Measurements from ENCODE around the gene SH3BP5.
A peak's percentile ranks its signal among the peaks of the same experiment; 100 is the strongest.

Gene SH3BP5

DNA sequence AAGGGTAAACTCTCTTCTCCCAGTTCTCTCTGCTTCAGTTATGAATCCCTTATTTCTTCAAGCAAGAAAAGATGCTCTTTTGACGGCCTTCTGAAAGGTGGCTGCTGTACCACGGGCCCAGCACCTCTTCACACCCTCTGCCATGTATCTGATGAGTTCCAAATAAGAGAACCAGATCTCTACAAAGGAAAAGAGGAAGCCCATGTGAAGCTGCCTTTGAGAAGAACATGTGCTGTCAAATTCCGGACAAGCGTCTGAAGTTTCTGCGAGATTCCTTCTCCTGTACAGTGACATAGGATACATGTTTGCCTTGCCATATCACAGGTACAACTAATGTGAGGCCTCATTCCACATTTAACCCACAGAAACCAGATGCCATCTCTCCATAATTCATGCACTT, 59.2 kb downstream of the SH3BP5 start:
- no peak for DNase-seq (ENCODE audit: low spot score)

DNA sequence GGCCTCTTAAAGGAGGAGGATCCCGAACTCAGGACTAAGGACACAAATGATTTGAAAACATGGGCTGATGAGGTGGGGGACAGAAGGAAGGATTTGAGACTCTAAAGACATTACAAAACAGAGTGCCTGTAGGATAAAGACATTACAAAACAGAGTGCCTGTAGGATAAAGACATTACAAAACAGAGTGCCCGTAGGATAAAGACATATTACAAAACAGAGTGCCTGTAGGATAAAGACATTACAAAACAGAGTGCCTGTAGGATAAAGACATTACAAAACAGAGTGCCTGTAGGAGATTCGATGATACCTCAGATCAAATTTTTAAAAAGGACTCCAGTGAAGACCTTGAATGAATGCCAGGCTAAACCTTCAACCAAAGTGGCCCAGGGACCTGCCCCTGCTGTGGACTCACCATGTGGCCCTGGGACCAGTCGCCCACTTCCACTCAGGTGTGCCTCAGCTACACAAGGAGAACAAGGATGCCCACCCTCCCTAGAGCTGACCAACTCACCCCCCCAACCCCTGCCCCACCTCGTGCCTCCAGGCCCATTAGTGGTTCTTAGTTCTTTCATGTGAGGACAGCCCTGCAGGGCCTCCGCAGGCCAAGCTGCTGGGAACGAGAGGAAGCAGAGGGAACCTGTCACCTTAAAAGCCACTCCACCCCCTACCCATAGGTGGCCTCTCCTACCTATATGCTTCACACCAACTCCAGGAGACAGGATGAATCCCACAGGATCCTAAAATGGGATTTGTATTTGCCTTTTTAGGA, 59.8 kb downstream of the SH3BP5 start:
- no peak for DNase-seq (ENCODE audit: low spot score)

DNA sequence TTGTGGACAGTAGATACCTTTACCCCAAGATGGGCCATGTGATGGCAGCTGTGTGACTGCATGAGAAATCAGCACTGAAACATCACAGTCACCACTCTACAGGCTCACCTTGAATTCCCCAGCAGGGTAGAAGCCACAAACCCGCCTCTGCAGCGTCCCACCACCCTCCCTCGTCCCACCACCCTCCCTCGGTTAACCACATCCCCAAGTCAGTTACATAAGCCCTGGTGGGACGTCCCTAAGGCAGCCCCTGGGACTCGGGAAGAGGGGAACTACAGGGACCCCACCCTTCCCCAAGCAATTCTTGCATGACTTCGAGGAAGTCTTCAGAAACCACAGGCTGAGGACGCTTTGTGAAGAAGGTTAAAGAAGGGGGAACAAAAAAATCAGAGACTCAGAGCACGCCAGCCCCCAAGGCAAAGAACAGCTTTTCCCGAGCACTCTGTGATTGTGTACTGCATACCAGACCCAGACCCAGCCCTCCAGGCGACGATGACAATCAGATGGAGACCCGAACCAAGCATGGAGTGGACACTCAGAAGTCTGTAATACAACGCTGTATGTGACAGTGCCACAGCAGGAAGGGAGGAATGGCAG, 60.5 kb downstream of the SH3BP5 start:
- no peak for DNase-seq (ENCODE audit: low spot score)

DNA sequence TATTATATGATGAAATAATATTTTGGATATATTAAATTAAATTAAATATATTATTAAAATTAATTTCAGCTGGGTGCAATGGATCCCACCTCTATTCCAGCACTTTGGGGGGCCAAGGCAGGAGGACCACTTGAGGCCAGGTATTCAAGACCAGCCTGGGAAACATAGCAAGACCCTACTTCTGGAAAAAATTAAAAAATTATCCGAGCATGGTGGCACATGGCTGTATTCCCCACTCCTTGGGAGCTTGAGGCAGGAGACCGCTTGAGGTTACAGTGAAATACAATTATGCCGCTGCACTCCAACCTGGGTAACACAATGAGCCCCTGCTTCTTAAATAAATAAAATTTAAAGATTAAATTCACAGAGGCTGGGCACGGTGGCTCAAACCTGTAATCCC, 61.4 kb downstream of the SH3BP5 start:
- no peak for DNase-seq (ENCODE audit: low spot score)

DNA sequence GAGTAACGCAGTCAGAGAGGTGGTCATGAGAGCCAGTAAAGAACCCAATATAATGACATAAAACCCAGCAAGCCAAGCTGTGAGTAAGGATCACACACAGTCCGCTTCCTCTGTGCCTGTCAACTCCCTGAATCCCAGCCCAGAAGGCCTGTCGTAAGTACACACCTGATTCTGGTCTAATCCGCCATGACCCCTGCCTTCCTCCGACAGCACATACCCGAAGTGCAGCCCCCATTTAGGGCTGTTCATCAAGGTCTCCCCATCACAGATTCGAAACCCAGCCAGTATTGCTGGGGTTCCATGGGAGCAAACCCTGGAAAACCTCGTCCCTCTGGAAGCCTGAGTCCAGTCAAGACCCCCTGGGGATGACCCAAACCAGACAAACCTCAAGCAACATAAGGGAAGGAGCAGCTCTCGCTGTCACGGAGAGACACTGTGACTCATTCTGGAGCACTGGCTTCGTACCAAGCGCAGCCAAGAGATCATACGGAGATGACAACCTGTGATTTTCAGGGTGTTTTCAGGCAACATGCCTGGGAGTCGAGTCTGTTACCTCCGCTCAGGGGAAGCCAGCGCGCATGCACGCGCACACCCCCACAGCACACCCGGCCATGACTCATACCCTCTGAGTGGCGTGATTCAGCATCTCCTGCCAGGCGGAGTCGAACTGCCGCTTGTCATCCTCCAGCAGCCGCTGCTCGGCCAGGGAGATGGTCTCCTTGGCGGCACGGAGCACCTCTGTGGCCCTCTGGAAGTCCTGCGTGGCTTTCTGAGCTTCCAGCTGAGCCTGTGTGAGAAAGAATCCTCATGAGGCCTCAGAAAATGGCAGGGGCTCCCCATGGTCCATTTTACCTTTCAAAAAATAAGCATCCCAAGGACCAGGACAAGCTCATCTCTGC, 63.0 kb downstream of the SH3BP5 start:
- DNase-seq (ENCODE audit: low spot score), result peak; percentile 96

DNA sequence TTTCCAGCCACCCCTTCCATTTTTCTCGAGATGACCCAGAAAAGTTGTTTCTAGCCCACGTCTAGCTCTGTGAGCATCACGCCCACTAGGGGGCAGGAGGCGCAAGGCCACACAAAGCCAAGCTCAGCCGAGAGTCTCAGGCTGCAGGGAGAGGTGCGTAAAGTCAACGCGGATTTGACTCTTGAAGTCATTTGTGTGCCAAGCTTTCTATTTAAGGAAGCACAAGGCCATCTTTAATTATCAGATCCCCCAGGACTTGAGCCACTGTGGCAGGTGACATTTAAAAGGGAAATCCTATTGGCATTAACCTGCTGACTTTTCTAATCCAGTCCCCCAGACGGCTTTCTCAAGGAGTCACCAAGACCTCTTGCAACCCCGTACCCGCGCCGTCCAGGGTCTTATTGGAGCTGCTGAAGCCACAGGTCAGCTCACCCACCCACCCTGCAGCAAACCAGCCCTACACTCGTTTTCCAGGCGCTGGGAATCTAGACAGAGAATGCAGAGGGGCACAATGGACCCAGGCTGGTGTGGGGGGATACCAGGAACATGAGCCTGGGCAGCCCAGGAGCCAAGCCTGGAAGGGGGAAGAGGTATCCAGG, 64.3 kb downstream of the SH3BP5 start:
- peak; percentile 87 for DNase-seq (ENCODE audit: low spot score)

DNA sequence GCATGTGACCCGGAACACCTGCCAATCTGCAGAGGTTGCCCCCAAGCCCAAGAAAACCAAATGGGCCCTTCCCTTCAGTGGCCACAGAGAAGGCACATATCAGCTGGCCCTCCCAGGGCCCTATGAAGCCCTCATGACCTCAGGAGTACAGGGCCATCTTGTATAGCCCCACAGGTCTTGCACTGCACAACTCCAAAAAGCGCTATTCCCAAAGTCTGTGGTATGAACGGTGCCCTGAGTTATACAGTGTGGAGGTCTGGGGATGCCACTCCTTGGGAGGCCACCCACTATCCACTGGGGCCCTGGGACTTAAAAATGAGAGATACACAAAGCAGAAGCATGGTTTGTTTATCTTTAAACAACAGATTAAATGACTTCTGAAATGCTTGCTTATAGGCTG, 64.9 kb downstream of the SH3BP5 start:
- no peak for DNase-seq (ENCODE audit: low spot score)

DNA sequence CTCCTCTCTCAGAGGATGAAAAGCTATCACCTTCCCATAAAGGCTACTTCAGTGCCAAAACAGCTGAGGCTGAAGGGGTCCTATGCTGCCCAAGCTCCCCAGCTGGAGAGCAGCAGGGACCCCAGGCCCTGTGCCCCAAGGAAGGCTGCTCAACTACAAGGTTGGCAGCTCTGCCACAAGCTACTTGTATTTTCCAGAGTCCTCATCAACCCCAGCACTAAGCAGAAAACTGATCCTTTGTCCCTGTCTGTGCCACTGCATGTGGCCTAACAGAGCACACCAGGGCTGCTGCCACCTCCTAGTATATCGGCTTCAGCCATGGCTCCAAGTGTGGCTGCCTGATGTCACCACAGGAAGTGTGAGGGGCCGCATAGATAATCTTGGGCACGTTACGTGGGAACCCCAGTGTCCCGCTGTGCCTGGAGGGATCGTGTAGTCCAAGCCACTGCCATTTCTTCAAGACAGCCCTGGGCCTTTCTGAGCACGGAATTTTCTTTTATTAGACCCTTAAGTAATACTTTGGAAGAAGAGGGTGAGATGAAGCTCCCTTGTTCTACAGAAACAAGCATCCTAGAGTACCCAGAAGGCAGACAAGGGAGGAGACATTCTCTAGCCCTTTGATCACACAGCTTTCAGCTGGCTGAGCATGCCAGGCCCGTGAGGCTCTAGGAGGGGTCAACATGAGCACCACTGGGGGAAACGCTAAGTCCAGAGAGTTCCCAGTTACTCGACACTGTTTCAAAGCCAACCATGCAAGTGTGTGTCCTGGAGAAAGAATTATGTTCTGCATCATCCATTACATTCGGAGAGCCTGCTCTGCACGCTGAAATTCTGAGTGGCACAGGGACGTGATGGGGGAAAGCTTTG, 65.6 kb downstream of the SH3BP5 start:
- no peak for DNase-seq (ENCODE audit: low spot score)

DNA sequence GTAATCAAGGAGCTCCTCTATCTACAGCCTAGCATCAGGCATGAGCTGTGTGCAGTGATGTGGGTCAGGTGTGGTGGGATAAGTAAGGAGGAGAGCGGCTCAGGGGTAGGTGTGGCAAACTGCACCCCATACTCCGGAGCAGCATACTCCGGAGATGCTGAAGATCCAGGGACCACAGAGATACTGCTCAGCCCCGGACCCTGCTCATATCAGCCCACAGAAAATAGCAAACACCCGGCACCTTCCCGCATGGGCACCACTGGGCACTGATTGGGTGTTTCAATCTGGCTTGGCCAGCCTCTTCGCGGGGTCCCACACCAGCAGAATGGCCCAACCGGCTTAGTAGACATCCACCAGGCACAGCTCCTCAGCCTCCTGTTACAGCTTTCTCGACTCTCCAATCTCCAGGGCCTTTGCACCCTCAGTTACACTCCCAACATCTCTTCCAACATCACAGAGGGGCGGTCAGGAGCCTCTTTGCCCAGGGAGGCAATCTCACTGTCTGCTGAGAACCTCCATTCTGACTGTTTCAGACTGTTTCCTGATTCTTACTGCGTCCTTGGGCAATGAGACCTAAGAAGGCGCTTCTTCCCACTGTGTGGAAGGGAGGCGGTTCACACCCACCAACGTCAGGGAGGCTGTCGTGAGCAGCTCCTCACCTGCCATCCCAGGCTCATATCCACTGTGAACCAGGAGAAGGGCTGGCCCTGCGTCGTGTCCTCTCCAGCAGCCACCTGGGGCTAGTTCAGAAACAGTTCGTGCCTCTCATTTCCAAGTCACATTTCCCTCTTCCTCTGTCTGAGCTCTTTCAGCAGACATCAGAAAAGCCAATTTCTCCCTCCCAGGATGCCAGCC, 66.5 kb downstream of the SH3BP5 start:
- no peak for DNase-seq (ENCODE audit: low spot score)

DNA sequence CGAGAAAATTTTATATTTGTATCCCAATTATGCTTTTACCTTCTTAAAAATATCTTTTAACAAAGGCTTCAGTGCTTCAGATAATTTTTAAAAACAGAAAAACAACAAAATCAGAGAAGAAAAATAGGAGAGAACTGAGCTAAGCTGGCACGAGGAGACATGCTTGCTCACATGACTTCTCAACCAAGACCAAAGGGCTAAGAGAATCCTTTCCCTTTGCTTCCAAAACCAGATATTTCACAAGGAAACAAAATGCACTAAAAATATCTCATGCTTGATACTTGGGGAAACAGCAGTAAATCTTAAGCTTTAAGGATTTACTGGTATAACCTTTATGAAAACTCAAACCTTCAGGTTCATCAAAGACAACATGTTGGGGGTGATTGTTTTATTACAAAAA, 67.9 kb downstream of the SH3BP5 start:
- DNase-seq (ENCODE audit: low spot score), result no peak

DNA sequence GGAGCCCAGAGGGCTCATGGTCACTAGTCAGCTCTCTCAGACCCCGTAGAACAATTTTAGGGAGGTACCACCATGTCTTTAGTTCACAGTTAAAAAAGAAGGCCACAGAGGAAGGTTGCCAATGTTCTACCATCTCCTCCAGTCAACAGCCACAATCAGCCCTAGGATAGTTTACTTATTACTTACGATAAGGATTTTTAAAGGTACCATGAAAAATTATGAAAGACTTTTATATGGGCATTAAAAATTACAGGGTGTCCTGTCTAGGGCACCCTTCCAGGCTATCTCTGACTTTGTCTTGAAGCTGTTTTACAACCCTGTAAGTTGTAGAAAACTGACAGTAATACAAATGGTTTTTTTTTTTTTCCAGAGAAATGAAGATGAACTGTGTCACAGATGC, 68.5 kb downstream of the SH3BP5 start:
- no peak for DNase-seq (ENCODE audit: low spot score)

DNA sequence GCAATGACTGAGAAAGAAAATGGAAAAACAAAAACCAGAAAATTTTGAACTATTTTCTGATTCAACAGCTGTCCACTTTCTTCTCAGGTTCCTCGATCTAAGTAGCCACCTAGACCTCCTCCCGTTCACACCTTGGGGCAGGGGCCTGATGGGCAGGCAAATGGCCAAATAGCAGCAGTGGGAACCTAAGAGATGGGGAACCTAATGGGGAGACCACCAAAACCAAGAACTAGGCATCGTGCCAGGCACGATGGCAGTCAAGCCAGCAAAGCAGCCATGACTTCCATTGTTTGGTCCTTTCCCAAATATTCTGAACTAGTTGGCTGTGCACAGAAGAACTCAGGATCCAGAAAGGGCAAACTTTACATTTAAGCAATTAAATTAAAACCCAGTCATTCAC, 69.3 kb downstream of the SH3BP5 start:
- DNase-seq (ENCODE audit: low spot score), result no peak

DNA sequence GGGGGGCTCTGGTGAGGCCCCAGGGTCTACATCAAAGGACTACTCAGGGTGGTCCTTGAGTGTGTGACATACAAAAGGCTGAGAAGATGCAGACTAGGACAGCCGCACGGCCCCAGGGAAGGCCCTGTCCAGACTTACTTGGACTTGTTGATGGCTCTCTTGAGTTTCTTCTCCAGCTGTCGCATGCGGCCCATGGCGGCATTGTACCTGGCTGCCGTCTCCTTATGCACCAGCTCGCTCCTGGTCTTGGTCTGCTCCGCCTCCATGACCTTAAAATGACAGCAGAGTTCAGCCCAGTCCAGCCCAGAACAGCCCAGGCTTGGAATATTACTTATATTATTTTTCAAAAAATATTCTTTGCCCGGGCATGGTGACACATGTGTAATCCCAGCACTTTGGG, 70.4 kb downstream of the SH3BP5 start:
- DNase-seq (ENCODE audit: low spot score), result no peak

DNA sequence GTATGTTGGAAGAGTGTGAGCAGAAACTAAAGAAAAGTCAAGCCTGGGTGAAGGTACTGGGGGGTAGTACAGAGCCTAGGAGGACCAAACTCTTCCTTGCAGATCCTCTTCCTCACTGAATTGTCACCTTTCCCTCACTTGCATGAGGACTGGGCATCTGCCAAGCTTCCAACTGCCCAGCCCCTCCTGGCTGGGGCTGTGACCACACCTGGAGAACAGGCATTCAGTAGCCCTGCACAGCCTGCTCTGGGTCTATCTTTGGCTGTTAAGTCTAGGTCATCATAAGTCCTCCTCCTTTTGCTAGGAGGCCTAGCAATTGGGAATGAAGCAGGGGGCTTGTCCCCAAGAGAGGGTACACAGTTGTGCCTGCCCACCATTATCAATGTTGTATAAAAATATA, 71.1 kb downstream of the SH3BP5 start:
- DNase-seq (ENCODE audit: low spot score), result no peak

DNA sequence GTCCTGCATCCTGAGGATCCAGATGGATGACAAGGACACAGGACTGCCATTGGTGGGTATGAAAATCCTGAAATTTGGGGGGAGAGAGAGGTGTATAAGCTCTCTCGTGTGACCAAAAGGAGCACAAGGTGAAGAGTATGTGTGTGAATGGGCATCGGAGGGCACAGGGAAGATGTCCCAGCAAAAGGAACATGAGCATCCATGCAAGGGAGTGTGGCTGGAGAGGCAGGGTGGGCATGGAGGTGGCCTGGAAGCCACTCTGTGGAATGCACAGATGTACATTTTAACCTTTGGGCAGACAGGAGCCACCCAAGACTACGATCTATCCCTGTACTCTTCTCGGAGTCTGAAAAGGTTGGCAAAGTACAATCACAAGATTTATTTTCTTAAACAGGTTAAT, 71.9 kb downstream of the SH3BP5 start:
- no peak for DNase-seq (ENCODE audit: low spot score)

DNA sequence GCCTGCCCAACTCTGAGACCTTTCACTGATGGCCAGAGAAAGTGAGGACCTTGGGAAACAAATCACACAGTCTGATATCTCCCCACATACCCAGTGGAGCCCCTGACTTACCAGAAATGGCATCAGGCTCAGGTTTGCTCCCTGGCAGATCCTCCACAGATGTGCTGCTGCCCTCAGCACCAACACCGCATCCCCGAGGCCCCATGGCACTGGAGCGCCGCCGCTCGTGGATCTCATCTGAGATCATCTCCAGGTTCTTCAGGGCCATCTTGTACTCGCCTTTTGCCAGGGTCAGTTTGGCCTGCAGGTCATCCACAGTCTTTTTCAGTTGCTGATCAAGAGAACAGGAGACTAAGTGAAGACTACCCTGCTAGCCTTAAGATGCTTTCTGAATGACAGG, 73.7 kb downstream of the SH3BP5 start:
- no peak for DNase-seq (ENCODE audit: low spot score)

DNA sequence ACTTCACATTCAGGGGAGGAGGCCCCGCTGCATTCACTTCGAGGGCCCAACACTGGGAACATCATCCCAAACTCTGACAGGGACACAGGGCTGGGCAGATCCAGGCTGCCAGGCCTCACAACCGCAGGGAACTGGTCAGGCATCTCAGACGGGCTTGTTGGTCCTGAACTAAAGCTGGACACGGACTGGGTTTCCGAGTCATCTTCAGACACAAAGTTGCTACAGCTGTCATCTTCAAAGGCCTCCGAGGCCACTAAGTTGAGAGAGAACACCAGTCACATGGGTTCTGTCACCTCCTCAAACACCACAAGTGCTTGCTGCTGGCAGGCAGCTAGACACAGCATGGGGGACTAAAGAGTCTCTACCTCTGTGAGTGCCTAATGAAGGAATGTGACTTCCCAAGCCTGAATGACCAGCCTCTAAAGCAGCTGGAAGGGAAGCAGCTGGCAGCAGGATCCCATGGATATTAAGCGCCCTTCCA, 75.5 kb downstream of the SH3BP5 start:
- DNase-seq (ENCODE audit: low spot score), result no peak

DNA sequence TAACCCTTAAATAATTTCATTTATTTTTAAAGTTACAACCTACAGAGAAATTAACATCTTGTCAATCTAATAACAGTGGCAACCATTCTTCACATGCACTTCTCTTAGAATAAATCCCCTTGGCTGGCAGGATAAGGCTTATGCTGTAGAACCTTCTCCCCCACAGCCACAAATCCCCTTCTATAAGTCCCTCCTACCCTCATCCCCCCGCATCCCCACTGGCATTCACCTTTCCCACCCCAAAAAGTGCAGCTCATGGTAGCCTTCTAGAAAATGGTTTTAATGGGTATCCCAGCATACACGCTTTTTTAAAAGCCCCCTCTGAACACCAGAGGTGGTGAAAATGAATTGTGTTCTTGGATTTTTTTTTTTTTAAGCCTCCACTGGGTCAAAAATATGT, 77.2 kb downstream of the SH3BP5 start:
- DNase-seq (ENCODE audit: low spot score), result no peak

DNA sequence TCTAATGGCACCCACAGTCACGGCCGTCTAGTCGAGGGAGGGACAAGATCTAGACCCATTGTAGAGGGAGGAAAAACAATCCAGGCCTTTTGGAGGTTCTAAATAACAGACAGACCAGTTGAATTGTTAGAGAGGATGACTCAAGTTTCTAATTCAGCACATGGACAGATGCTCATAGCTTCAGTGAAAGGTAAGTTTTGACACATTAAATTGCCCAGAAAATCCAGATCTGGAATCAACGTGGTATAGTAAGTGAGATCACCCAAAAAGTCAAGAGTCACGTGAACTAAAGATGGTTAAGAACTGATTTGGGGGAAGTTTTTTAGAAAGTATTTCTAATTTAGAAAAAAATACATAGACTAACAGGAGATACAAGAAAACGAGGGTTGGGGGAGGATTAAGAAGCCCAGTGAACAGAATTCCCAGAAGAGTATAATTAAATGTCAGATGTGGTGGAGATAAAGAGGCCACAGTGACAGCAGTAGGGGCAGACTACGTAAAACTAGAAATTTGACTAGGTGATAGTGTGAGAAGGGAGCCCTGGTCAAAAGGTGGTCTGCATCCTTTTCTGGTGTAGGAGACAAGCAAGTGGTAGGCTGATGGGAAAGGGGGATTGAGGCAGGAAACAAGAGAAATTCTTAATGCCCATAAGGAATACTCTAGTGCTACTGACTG, 79.2 kb downstream of the SH3BP5 start:
- no peak for DNase-seq (ENCODE audit: low spot score)

DNA sequence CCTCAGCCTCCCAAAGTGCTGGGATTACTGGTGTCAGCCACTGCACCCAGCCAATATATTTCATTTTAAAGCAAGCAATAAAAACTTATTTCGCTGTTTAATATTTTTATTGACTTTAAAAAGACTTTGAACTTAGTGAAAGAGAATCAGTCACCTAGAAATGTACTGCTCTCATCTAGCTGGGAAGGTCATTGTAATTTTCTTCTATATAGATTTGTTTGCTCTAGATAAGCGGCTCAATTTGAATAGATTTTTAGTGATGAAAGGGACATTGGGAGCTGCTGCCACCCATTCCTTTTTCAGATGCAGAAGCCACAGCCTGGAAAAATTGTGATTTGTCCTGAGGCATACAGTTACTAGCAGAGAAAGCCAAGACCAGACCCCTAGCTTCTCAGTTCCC, 86.2 kb downstream of the SH3BP5 start:
- DNase-seq (ENCODE audit: low spot score), result no peak

Data from hematopoietic multipotent progenitor cell treated with erythropoietin and hydrocortisone succinate and interleukin-3 and kit ligand, for 17 days (in vitro differentiated cells).